GM21528 (cell line): ENCODE measurements around the gene TIAL1.
A peak's percentile ranks its signal among the peaks of the same experiment; 100 is the strongest.
"Not testable (repeated sequence)": the region's sequence is repeated elsewhere in the genome, so short reads cannot be mapped to it uniquely, and the experiment has no call there.

ENCODE experiments used
- ATAC-seq: cut with Tn5 transposase; IDR thresholded peaks from one replicate; pipeline ENCODE4 v1.9.1; 2021; ENCODE audit warnings: mild to moderate bottlenecking, moderate library complexity; ENCODE audit not compliant: unreplicated experiment, low FRiP score

Gene TIAL1

GRCh38 chr10:119616882-119617570 is 20.3 kb upstream of the TIAL1 start:
- ATAC-seq = no peak

- ATAC-seq = no peak
Measured at GRCh38 chr10:119614686-119615085, 17.9 kb upstream of the TIAL1 start.

GRCh38 chr10:119613741-119614140 is 17.0 kb upstream of the TIAL1 start:
- ATAC-seq = no peak

GRCh38 chr10:119611433-119611832 is 14.7 kb upstream of the TIAL1 start:
- no peak for ATAC-seq

GRCh38 chr10:119609516-119609915 is 12.8 kb upstream of the TIAL1 start:
- no peak for ATAC-seq

- ATAC-seq = no peak
Measured at GRCh38 chr10:119608316-119609155, 11.8 kb upstream of the TIAL1 start.

- ATAC-seq = no peak
Measured at GRCh38 chr10:119604468-119604867, 7.7 kb upstream of the TIAL1 start.

- no peak for ATAC-seq
Measured at GRCh38 chr10:119602241-119603095, 5.7 kb upstream of the TIAL1 start.

GRCh38 chr10:119598397-119598796 is 1.6 kb upstream of the TIAL1 start:
- no peak for ATAC-seq

- ATAC-seq = no peak
Measured at GRCh38 chr10:119597405-119598186, 832 bp upstream of the TIAL1 start.

GRCh38 chr10:119595676-119596515 is 868 bp downstream of the TIAL1 start:
- ATAC-seq = peak; percentile 13

- ATAC-seq = no peak
Measured at GRCh38 chr10:119595134-119595675, 1.6 kb downstream of the TIAL1 start.

GRCh38 chr10:119588071-119588470 is 8.7 kb downstream of the TIAL1 start:
- no peak for ATAC-seq

GRCh38 chr10:119578355-119578754 is 18.4 kb downstream of the TIAL1 start:
- no peak for ATAC-seq

- no peak for ATAC-seq
Measured at GRCh38 chr10:119575991-119576390, 20.8 kb downstream of the TIAL1 start.

GRCh38 chr10:119575506-119575905 is 21.3 kb downstream of the TIAL1 start:
- no peak for ATAC-seq

- no peak for ATAC-seq
Measured at GRCh38 chr10:119567978-119568377, 28.8 kb downstream of the TIAL1 start.

GRCh38 chr10:119562097-119562496 is 34.7 kb downstream of the TIAL1 start:
- no peak for ATAC-seq

- not testable (repeated sequence) for ATAC-seq
Measured at GRCh38 chr10:119559511-119559910, 37.3 kb downstream of the TIAL1 start.
